BE2C (cell line): ENCODE results near the gene G0S2.

Experiments used
- DNase-seq: peaks from one replicate; pipeline ENCODE4 v3.0.0-alpha.2; 2020
- H3K27me3 ChIP-seq: fragments of 250-450 bp; sonication (Bioruptor Pico); 2 replicates; pipeline ENCODE4 v1.5.1; 2020; ENCODE audit warnings: mild to moderate bottlenecking
- H3K36me3 ChIP-seq: fragments of 250-450 bp; sonication (Bioruptor Pico); 2 replicates; pipeline ENCODE4 v1.5.1; 2020; ENCODE audit warnings: mild to moderate bottlenecking
- H3K4me1 ChIP-seq: fragments of 250-450 bp; sonication (Bioruptor Pico); 2 replicates; pipeline ENCODE4 v1.5.1; 2020
- H3K4me3 ChIP-seq: 2 replicates; pipeline ENCODE4 v1.5.1; 2011; ENCODE audit warnings: low read depth, low read length
- H3K9me3 ChIP-seq: fragments of 250-450 bp; sonication (Bioruptor Pico); 2 replicates; pipeline ENCODE4 v1.5.1; 2020
- TF ChIP-seq, protein P1 (sequence below): IDR thresholded peaks from 2 replicates; pipeline ENCODE4 v1.5.1; 2012; ENCODE audit warnings: mild to moderate bottlenecking, low read depth, low read length

The G0S2 gene

DNA sequence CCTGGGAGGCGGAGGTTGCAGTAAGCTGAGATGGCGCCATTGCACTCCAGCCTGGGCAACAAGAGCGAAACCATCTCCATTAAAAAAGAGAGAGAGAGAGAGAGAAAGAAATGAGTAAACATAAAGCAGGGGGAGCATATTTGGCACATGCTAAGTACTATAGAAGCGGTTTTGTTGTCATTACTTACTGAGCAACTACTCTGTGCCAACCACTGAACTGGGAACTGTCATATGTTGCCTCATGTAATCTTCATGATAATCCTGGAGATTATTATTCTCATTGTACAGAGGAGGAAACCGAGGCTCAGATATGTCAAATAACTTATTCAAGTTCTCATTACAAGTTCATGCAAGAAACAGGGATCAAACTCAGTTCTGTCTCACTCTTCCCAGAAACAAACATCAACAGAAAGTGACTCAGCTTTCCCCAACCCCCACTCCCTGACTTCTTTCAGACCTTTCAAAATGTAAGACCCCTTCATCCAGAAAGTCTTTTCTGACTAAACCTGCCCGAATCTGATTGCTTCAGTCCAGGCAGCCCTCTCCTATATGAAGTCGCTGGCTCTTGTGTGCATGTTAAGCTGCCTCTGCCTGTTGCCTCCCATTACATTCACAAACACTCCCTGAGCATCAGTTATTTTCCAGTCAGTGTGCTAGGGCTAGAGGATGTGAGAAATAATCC, 46.5 kb upstream of the G0S2 start:
- no peak for DNase-seq
- H3K9me3 ChIP-seq = no peaks in the 10 kb centered on the region
- H3K4me1 ChIP-seq = no peaks in the 10 kb centered on the region
- H3K36me3 ChIP-seq = no peaks in the 10 kb centered on the region
- no peaks in the 10 kb centered on the region; the same call in 1 of the 2 replicates for H3K27me3 ChIP-seq
- TF ChIP-seq, protein P1, sequence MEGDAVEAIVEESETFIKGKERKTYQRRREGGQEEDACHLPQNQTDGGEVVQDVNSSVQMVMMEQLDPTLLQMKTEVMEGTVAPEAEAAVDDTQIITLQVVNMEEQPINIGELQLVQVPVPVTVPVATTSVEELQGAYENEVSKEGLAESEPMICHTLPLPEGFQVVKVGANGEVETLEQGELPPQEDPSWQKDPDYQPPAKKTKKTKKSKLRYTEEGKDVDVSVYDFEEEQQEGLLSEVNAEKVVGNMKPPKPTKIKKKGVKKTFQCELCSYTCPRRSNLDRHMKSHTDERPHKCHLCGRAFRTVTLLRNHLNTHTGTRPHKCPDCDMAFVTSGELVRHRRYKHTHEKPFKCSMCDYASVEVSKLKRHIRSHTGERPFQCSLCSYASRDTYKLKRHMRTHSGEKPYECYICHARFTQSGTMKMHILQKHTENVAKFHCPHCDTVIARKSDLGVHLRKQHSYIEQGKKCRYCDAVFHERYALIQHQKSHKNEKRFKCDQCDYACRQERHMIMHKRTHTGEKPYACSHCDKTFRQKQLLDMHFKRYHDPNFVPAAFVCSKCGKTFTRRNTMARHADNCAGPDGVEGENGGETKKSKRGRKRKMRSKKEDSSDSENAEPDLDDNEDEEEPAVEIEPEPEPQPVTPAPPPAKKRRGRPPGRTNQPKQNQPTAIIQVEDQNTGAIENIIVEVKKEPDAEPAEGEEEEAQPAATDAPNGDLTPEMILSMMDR = no peak
- H3K4me3 ChIP-seq = no peak overlapping the region

DNA sequence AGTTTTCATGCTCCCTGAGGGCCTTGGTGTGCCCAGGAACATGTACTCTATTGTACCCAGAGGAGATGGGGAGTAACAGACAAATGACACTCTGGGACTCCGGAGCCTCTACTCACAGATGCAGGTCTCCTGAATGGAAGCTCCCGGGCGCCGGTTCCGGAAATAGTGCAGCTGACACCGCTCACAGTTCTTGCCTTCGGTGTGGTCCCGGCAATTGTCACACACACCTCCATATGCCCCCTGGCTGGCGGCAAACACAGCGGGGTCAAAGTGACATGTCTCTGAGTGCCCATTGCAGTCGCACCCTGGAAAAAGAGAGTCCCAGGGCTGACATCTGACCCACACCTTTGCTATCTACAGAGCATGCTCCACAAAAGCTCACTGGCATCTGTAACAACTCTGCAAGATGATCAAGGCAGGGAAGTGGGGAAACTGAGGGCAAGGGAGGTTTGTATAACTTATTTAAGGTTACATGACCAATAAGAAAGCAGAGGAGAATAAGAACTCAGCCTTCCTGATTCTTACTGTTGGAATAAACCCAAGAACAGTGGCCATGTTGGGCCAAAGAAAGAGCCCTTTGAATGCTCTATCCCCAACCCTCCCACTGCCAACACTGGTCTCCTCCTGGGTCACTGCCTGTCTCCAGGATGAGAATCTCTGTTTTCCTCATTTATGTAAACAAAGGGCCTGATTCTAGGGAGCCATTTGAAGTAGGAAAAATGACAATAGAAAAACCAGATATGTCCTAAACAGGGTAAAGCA, 45.4 kb upstream of the G0S2 start:
- Histone ChIP-seq H3K36me3 (no peaks in the 10 kb centered on the region), H3K4me3 (no peak overlapping the region), H3K27me3 (no peaks in the 10 kb centered on the region; the same call in 1 of the 2 replicates), H3K4me1 (no peaks in the 10 kb centered on the region), H3K9me3 (no peaks in the 10 kb centered on the region)
- DNase-seq = no peak
- TF ChIP-seq, protein P1 = no peak

DNA sequence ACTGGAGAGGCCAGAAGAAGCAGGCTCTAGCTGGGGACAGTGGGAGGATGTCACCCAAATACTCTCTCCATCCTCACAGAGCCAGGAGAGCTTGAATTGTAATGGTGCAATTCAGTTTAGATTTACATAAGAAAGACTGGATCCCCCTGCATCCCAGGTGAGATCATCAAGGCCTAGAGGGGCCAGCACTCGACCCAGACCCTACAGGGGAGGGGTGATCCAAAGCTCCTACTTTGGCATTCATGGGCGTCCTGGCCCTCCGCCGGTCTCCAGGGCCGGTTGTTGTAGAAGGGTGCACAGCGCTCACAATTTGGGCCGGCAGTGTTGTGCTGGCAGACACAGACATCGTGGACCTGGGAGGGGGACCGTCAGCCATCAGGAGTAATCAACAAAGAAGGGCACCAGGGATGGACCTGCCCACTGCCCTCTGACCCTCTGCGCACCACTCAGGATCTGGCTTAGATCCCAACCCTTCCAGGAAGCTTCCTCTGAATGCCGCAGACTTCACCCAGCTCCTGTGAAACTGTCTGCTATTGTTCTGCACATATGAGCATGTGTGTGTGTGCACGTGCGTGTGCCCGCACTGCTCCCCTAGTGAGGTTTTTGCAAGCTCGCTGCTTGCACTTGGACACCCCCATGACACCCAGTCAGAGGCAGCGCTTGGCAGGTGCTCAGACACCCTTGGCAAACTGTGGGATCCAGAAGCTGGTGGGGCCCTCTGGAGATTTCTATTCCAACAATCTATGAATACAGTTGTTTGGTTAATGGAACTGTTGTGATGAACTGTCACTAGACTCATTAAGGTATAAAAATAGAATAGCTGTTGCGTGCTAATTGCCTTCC, 44.6 kb upstream of the G0S2 start:
- TF ChIP-seq, protein P1 = no peak
- Histone ChIP-seq H3K4me1 (no peaks in the 10 kb centered on the region), H3K36me3 (no peaks in the 10 kb centered on the region), H3K27me3 (no peaks in the 10 kb centered on the region; the same call in 1 of the 2 replicates), H3K9me3 (no peaks in the 10 kb centered on the region), H3K4me3 (no peak overlapping the region)
- no peak for DNase-seq

DNA sequence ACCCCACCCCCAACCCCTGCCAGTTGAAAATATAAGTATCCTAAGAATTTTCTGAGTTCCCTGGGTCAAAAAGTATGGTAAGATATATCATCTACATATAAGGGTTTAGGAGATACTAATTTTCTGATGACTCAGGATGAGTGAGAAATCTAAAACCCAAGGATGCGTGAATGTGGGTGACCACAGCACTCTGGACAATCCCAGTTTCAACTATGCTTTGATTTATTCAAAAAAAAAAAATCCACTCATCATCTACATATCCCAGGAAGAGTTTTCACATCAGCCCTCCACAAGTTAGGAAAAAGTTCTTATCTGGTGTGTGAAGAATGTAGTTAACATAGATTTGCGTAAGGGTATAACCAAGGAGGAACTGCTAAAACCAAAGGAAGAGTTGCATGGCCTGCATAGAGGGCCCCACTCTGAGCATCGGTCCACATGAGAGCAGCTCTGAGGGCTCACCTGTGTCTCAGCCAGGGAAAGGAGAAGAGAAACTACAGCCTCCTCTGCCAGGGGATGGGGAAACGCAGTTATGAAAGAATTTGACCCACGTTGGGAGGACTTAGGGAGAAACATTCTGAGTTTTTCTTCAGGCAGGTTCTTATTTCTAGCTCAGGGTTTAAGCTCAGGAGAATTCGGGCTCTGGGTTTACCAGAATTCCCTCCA, 41.7 kb upstream of the G0S2 start:
- TF ChIP-seq, protein P1 = no peak
- Histone ChIP-seq H3K4me1 (no peaks in the 10 kb centered on the region), H3K27me3 (no peaks in the 10 kb centered on the region; the same call in none of the 2 replicates), H3K9me3 (no peaks in the 10 kb centered on the region), H3K36me3 (no peaks in the 10 kb centered on the region), H3K4me3 (no peak overlapping the region)
- DNase-seq = no peak

DNA sequence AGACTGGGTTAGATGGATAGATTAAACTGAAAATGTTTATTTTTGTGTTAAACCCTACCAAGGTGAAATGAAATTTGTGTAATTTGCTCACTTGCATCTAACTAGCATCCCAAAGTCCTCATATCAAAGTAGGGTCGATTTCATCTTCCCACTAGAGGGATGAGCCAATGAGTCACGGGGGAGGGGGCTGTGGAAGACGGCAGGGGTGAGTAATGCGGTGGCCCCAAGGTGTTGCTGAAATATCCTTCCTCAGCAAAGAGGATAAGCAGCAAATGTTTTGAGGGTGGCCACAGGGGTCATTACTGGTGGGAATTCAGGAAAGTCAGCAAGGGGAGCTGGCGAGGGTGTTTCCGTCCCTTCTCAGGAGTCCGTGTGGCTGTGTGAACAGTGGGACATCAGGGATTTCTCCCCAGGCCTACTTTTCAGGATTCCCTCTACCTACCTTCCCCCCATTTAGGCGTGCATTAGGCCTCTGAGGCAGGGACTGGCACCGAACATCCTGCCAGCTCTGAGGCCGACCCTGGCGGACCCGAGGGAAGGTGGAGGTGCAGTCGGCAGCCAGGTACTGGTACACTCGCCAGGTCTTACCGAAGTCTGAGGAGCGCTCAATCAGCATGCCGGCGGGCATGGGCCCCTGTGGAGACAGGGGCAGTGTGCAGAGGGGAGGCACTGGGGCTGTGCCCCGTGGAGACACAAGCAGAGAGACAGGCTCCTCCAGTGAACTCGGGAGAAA, 41.0 kb upstream of the G0S2 start:
- DNase-seq = no peak
- Histone ChIP-seq H3K9me3 (no peaks in the 10 kb centered on the region), H3K4me3 (no peak overlapping the region), H3K36me3 (no peaks in the 10 kb centered on the region), H3K4me1 (no peaks in the 10 kb centered on the region), H3K27me3 (no peaks in the 10 kb centered on the region; the same call in none of the 2 replicates)
- TF ChIP-seq, protein P1 = no peak
